Fibroblast of the conjunctiva (primary cell): ENCODE data around the gene PRPF38B.
"Not testable (repeated sequence)": the region's sequence is repeated elsewhere in the genome, so short reads cannot be mapped to it uniquely, and the experiment has no call there.

Experiments used
- DNase-seq: peaks from one replicate; pipeline ENCODE4 v3.0.0-alpha.2; 2010; ENCODE audit warnings: low read depth

Gene PRPF38B

DNA sequence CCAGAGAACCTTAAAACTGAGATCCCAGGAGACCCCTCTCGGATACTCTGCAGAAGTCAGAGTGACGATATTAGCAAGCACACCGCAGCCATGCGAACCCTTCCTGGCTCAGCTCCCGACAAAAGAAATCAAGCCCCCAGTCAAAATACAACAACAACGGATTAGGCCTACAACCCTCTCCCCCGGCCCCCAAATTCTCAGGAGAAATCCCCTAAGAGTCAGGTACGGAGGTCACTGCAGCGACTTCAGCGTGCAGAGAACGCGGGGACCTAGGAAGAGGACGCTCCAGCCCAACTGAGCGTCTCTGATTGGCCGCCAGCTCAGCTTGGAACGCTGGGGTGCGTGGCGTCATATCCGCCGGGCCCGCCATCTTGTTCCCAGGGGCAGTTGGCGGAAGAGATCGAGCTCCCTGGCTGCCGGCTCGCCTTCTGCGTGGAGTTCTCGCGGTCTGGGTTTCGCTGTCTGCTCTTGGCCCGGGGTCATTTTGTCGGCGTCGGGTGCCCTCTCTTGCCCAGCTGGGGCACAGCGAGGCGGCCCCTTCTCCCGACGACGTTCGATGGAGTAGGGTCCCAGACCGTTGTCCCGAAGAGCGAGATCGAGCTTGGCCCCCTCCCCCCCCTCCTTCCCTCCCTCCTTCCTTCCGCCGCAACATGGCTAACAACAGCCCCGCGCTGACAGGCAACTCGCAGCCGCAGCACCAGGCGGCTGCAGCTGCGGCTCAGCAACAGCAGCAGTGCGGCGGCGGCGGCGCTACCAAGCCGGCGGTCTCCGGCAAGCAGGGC lies at the start of gene PRPF38B:
Gene PRPF38B (plus strand): TSS at position 369 of the 782 bp plus-strand sequence. CDS start 282 bp downstream, at position 651.
- DNase-seq = peak; percentile 81

DNA sequence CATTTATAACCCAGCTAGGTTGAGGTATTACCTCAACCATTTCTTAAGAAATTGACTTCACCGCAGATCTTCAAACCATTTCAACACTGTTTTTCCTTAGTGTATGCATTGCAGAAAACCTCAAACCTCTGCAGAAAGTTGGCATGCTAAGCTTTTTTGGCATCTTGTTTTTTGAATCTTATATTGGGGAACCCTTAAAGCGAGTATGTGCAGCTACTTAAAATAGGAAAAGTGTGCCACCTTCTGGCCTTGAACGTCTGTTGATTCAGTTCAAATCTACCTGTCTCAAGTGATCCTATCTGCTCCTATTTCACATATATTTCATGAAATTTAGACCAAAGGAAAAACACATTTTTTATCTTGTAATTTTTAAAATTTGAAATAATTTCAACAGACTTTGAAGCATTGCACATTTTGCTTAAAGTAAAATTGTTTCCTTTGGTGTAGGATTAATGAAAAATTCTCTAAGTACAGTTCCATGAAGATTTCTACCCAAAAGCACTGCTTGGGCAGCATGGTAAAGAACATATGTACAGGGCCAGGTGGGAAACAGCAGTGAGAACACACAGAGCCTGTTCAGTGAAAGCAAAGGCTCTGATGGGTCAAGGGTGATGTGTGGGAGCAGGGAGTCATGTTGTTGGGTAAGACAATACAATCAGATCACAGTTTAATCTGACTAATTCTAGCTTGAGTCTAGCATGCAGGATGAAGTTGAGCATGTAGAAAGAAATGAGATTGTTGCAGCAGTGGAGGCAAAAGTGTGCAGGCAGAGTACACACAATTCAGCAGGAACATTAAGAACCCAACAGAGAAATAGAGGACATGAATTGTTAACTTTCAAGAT lies 48.4 kb upstream of the PRPF38B start:
- peak; percentile 76 for DNase-seq

DNA sequence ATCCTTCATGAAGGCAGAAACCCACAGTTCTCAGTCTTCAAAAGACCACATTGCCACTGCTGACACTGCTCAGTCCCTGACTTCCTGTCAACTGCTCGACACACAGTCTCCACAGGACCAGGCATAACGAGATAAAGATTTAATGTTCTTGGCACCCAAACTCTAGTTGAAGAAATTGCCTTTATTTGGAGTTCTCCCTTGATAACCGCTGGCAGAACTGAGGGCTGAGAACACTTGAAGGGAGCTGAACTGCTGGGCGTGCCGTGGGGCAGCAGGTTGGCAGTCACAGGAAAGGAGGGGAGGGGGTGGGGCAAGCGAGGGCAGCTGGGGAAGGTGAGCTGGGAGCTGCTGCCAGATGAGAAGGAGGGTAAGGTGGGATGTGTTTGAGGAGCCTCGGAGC lies 47.1 kb upstream of the PRPF38B start:
- DNase-seq = no peak

DNA sequence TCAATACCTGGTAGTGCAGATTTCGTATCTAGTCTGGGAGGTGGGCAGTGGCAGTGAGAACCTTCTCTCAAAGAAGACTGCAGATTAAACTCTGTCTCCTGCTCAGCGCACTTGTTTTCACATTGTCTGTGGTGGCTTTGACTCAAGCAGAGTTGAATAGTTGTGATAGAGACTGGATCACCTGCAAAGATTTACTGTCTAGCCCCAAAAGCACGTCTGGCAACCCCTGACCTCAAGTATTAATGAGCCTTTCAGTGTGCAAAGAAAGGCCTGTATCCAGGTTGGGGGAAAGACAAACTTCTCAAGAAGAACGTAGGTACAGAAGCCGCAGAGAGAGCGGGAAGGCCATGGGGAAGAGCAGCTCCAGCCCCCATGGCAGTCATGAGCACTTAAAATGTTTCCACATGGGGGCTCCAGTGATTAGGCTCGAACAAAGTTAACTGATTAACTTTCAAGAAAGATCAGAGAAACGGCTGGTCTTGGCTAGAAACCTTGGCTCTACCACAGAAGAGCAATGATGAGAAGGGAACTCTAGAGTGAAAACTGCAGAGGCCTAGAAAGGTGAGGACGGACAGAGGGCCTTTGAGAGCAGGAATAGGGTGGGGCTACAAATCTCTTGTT lies 46.4 kb upstream of the PRPF38B start:
- DNase-seq = no peak

DNA sequence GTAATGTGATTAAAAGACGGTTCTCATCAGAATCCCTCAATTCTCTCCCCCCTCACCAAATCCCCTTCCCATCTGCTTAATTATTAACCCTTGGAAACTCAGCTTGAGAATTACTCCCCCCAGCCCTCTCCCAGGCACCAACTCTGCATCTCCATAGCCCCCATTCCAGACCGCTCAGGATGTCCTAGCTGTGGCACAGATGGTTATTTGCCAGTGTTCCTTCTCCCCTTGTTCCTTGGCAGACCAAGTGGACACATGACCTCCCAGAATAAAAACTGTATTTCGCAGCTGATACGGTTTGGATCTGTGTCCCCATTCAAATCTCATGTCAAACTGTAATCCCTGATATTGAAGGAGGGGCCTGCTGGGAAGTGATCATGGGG lies 45.9 kb upstream of the PRPF38B start:
- DNase-seq = no peak

GRCh38 chr1:108646648-108647269 lies 45.4 kb upstream of the PRPF38B start:
- DNase-seq = peak; percentile 53

- DNase-seq = no peak
These were observed 38.5 kb upstream of the PRPF38B start for GRCh38 chr1:108653431-108654105.

- DNase-seq = no peak
These were observed 34.6 kb upstream of the PRPF38B start for GRCh38 chr1:108657356-108658080.

DNA sequence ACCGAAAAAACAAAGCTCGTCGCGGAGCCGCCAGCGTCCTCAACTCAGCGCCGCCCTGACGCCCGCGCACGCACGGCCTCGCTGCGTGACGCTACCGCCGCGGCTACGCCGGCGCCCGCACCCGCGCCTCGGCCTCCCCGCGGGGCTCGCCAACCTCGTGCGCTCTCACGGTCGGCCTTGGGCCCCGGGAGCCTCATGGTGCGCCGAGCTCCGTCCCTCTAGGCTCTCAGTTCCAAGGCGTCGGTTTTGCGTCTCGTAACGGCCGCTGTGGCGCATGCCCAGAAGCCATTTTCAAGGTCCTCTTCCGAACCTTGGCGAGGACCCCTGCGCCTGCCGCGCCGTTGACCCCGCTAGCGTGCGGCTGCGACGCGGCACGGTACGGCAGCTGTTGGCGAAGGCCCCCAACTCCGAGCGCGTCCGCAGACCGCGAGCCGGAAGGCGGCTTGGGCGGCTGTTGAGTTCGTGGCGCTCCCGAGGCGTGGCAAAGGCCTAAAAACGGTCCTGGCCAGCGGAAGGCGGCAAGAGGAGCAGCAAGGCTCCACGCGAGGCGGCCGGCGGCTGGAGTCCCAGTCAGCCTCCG lies 31.0 kb upstream of the PRPF38B start, which contains the start of gene HENMT1:
Gene HENMT1 (minus strand): TSS at position 64 of the 580 bp plus-strand sequence. CDS start 1,209 bp downstream, outside the sequence.
- DNase-seq = peak; percentile 33

- no peak for DNase-seq
These were observed 29.0 kb upstream of the PRPF38B start for GRCh38 chr1:108663074-108663473.

DNA sequence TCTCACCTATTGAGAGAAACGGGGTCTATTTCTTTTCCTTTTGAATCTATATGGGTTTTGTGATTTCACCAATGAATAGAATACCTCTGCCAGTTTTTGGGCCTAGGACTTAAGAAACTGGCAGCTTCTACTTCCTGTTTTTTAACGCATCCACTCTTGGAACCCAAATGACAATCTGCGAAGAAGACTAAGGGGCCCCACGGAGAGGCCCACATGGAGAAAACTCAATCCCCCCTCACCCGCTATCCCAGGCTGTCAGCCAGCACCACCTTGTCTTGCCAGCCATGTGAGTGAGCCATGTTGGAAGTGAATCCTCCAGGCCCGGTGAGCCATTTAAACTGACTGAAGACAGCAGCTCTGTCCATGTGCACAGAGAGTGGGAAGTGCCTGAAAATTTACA lies 27.6 kb upstream of the PRPF38B start:
- DNase-seq = no peak

DNA sequence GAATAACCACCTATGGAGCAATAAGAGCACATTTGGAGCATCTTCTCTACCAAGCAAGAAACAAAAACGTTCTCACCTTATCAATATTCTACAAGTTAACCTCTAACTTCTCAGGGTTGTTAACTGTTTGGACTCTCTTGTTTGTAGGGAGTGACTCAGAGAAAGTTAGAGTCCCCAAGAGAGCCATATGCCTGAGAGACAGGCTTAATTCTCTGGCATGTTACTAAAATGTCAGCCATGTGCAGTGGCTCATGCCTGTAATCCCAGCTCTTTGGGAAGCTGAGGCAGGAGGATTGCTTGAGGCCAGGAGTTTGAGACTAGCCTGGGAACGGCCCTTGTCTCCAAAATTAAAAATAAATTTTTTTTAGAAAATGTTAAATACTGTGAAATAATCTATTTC lies 27.0 kb upstream of the PRPF38B start:
- DNase-seq = no peak

- DNase-seq = no peak
These were observed 26.3 kb upstream of the PRPF38B start for GRCh38 chr1:108665771-108666170.

GRCh38 chr1:108667422-108667821 lies 24.7 kb upstream of the PRPF38B start:
- DNase-seq = not testable (repeated sequence)

DNA sequence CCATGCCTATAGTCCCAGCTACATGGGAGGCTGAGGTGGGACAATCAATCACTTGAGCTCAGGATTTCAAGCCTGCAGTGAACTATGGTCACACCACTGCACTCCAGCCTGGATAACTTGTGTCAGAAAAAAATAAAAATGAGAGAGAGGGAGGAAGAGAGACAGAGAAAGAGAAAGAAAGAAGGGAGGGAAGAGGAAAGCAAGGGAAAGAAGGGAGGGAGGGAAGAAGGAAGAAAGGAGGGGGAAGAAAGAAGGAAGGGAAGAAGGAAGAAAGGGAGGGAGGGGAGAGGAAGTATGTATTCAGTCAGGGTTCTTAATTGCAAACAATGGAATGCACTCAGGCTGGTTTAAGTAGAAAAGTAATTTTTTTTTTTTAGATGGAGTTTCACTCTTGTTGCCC lies 23.3 kb upstream of the PRPF38B start:
- DNase-seq = no peak

DNA sequence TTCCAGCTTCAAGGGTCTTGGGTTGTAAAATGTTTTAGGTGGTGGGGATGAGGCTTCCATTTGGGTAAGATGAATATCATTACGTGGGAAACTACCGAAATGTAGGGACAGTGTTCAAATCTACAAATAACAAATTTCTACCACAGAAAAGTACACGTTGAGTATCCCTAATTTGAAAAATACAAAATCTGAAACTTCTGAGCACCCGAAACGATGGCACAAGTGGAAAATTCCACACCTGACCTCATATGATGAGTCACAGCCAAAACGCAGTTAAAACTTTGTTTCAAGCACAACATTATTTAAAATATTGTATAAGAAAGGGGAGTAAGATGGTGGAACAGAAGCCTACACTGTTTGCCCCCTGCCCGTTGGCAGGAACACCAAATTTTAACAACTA lies 22.4 kb upstream of the PRPF38B start:
- DNase-seq = no peak

- DNase-seq = no peak
These were observed 21.9 kb upstream of the PRPF38B start for GRCh38 chr1:108670131-108670773.

- DNase-seq = no peak
These were observed 21.0 kb upstream of the PRPF38B start for GRCh38 chr1:108671143-108671542.

GRCh38 chr1:108678706-108679105 lies 13.4 kb upstream of the PRPF38B start:
- DNase-seq = no peak
